Measurements from ENCODE around the gene WASHC4.

DNA sequence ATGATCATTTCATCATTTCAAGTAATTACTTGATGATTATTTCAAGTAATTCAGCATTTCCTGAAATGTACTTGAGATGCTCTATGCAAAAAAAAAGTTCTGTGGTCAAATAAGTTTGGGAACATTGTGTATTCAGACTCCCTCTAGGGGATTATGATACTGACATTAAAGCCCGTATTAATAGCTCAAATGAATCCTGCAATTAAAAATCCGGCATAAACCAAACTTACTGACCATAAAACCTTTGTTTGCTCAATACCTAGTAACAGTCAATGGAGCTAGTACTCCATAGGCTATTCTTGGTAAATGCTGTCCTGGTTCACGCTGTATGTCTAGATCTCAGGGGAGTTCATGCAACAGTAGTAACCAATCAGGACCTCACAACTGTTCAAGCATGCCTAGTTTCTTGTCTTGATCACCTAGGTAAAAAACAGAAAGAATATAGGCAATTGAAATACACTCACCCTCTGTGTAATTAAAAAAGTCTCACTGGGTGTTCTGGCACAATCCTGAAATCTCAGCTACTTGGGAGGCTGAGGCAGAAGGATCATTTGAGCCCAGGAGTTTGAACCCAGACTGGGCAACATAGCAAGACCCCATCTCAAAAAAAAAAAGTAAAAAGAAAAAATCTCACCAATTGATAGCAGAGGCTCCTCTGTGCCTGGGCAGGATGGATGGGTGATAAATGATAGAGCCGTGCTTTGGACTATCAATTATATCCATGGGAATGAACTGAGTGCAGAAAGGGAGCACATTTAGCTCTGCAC is 37.4 kb upstream of the WASHC4 start:
- TF ChIP-seq, protein P1, sequence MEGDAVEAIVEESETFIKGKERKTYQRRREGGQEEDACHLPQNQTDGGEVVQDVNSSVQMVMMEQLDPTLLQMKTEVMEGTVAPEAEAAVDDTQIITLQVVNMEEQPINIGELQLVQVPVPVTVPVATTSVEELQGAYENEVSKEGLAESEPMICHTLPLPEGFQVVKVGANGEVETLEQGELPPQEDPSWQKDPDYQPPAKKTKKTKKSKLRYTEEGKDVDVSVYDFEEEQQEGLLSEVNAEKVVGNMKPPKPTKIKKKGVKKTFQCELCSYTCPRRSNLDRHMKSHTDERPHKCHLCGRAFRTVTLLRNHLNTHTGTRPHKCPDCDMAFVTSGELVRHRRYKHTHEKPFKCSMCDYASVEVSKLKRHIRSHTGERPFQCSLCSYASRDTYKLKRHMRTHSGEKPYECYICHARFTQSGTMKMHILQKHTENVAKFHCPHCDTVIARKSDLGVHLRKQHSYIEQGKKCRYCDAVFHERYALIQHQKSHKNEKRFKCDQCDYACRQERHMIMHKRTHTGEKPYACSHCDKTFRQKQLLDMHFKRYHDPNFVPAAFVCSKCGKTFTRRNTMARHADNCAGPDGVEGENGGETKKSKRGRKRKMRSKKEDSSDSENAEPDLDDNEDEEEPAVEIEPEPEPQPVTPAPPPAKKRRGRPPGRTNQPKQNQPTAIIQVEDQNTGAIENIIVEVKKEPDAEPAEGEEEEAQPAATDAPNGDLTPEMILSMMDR (conservative IDR thresholded peaks at IDR 0.05; ENCODE audit: low read depth, low read length) = no peak
- no peak for TF ChIP-seq EZH2 (IDR thresholded peaks at IDR 0.05; ENCODE audit: borderline replicate concordance, low read depth, low read length, poor library complexity, severe bottlenecking)

Data from A673 (cell line).